22Rv1 (cell line): ENCODE results near the gene AREL1.

Experiments
- H3K27ac ChIP-seq: fragments of 450-650 bp; 2 replicates; pipeline ENCODE4 v1.5.1; 2017
- ZFX ChIP-seq: fragments of 450-650 bp; IDR thresholded peaks from 2 replicates; pipeline ENCODE4 v1.6.1; 2017; ENCODE audit warnings: antibody characterized with exemption, borderline replicate concordance
- TF ChIP-seq, protein P1 (sequence below): fragments of 450-650 bp; IDR thresholded peaks from 2 replicates; pipeline ENCODE4 v1.5.1; 2017; ENCODE audit warnings: mild to moderate bottlenecking

Gene AREL1

DNA sequence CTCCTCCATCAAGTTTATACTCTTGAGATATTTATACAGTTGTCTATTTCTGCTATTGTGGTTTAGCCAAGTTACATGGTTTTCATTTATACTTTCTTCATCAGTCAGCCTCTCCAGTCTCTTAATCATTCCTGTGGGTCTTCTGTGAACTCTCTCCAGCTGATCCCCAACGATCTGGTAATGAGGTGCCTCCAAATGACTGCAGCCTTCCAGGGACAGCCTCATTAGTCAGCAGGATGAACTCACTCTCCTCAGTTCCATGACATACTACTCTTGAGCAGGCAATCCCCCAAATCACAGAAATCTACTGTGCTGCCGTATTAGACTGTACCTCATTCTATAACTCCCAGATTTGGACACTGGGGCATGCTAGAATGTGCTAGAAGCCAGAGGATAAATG lies 15.3 kb downstream of the AREL1 start:
- TF ChIP-seq, protein P1, sequence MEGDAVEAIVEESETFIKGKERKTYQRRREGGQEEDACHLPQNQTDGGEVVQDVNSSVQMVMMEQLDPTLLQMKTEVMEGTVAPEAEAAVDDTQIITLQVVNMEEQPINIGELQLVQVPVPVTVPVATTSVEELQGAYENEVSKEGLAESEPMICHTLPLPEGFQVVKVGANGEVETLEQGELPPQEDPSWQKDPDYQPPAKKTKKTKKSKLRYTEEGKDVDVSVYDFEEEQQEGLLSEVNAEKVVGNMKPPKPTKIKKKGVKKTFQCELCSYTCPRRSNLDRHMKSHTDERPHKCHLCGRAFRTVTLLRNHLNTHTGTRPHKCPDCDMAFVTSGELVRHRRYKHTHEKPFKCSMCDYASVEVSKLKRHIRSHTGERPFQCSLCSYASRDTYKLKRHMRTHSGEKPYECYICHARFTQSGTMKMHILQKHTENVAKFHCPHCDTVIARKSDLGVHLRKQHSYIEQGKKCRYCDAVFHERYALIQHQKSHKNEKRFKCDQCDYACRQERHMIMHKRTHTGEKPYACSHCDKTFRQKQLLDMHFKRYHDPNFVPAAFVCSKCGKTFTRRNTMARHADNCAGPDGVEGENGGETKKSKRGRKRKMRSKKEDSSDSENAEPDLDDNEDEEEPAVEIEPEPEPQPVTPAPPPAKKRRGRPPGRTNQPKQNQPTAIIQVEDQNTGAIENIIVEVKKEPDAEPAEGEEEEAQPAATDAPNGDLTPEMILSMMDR: no peak
- H3K27ac ChIP-seq: no peak overlapping the region

DNA sequence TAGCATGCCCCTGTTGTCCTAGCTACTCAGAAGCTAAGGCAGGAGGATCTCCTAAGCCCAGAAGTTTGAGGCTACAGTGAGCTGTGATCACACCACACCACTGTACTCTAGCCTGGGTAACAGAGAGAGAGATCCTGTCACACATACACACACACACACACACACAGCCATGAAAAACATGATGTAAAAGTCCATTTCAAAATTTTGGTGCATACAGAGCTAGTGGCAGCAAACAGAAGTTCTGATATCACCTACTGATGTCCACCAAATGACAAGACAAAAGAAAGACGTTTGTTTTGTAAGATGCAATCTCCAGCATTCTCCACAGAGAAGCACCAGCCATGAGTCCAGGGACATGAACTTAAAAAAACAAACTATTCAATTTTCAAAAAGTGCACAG lies 15.9 kb downstream of the AREL1 start:
- H3K27ac ChIP-seq: no peak overlapping the region
- TF ChIP-seq ZFX: no peak
- TF ChIP-seq, protein P1: no peak

DNA sequence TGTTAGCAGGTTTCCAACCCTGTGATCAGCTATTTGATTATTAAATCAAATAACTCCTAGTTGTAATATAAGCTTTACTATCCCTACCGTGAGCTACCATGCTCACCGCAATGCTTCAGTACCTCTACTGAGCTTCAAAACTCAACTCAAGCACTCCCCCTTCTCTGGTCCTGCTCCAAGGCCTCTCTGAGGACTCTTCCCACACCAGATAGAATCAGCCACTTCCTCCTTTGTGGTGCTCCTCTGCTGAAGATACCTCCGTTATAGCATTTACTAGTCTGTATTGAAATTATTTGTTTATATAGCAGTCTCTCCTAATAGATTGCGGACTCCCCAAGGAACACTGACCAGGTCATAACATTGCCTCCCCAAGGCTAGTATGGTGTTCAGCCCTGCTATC lies 17.5 kb downstream of the AREL1 start:
- TF ChIP-seq, protein P1: no peak
- no peak for TF ChIP-seq ZFX
- no peak overlapping the region for H3K27ac ChIP-seq

DNA sequence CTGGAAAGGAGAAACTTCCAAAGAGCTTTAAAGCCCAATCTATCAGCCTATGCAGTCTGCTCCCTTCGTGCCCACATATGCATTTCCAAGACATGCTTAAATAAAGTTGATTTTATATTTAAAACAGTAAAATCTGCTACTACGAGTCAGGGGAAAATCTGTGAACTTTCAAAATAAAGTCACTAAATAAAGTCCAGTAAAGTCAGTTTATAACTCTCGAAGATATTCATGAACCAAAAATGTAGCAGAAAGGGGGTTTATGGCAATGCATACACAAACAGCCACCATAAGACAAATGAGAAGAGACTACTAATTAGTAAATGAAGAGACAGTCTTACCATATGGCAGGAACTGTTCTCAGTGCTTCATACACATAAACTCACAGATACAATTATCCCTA lies 19.7 kb downstream of the AREL1 start:
- no peak overlapping the region for H3K27ac ChIP-seq
- TF ChIP-seq, protein P1: no peak
- no peak for TF ChIP-seq ZFX

DNA sequence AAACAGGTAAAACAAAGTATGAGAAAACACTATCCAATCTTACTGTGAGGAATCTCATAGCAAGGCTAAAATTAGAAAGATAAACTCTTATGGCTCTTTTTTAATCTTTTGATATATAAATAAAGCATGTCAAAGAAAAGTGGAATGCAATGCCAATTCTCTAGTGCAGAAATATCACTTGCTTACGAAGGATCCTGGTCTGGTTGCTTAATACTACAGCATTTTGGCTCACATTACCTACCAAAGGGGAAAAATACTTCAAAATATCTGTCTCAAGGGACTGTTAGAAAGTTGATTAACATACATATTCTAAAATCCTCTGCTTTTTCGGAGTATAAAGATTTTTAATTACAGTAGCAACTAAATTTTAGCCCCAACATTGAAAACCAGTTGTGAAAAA lies 21.4 kb downstream of the AREL1 start:
- TF ChIP-seq, protein P1: no peak
- TF ChIP-seq ZFX: no peak
- H3K27ac ChIP-seq: no peak overlapping the region

DNA sequence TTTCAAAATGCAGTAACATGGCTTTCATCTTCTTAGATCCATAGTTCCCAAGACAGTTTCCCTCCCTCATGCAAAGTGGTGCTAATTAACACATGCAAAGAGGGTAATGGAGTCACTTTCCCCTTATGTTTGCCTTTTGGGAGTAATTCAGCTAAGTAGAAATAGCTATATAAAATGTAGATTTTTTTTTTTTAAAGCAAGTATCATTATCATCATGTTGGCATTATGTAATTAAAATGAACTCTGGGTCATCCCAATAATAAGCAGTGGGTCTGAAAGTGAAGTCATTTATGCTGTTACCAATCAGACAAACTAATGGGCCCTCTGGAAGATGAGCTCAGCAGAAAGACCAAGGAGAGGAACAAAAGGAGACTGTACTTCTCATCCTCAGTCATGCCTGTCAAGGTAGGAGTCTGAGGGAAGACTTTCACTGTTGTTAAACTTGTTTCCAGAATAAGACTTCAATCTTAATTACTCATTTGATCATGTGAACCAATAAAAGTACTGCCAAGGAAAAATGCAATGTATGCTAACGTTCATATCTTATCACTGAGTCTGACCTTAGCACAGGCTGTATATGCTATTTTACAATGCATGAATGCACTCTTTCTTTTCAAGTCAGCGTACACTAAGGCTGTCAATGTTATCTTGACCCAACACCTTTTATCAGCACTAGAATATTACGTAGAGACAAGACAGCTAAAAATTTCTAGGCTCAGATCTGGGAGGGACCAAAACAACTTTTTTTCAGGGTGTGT lies 26.8 kb downstream of the AREL1 start:
- no peak for TF ChIP-seq ZFX
- TF ChIP-seq, protein P1: no peak
- no peak overlapping the region for H3K27ac ChIP-seq

DNA sequence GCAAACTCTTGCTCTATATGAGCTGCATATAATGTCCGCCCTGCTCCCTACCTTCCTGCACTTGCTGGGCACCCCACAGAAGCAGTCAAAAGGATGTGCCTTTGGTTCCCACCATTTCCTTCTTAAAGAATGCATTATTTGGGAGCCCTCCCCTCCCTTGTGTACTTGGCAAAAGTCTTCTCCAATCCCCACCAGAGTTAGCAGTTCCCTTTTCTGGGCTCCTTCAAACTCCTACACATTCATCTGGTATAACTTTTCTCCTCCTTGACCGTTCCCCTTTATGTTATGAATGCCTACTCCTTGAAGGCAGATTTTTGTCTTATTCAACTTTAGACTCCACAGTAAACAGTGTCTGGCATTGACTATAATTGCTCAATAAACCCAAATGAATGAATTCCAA lies 27.8 kb downstream of the AREL1 start:
- H3K27ac ChIP-seq: no peak overlapping the region
- TF ChIP-seq, protein P1: no peak
- TF ChIP-seq ZFX: no peak
